Hepatocyte (in vitro differentiated cells): ENCODE results near the gene TIMM23.
"Not testable (repeated sequence)": the region's sequence is repeated elsewhere in the genome, so short reads cannot be mapped to it uniquely, and the experiment has no call there.

Experiments used
- CTCF ChIP-seq: fragments of 200-600 bp; sonication (generic); IDR thresholded peaks from 2 replicates; pipeline ENCODE4 v1.5.1; 2016; ENCODE audit warnings: antibody characterized with exemption, mild to moderate bottlenecking; ENCODE audit not compliant: poor library complexity
- EZH2 ChIP-seq: fragments of 200-600 bp; sonication (generic); IDR thresholded peaks from 2 replicates; pipeline ENCODE4 v1.6.1; 2016; ENCODE audit warnings: antibody characterized with exemption, mild to moderate bottlenecking, borderline replicate concordance

- peak; percentile 14 for TF ChIP-seq CTCF
- TF ChIP-seq EZH2 = not testable (repeated sequence)
Observed at GRCh38 chr10:45947363-45947762, 24.9 kb upstream of the TIMM23 start.
